Endodermal cell (in vitro differentiated cells): ENCODE measurements around the gene MUC13. TPM values are rescaled to one million over a fixed set of nuclear protein-coding genes. Genes with fewer than 3 reads are reported as not detected.

Experiments
- DNase-seq: peaks from one replicate; pipeline ENCODE4 v3.0.0-alpha.2; 2017
- H3K27ac ChIP-seq: 2 replicates; pipeline ENCODE4 v1.5.1; 2013; ENCODE audit warnings: mild to moderate bottlenecking, low read depth, low read length, moderate library complexity
- H3K27me3 ChIP-seq: 2 replicates; pipeline ENCODE4 v1.6.1; 2013; ENCODE audit warnings: mild to moderate bottlenecking, low read length, moderate library complexity; ENCODE audit not compliant: insufficient read depth, control insufficient read depth, poor library complexity, severe bottlenecking
- H3K36me3 ChIP-seq: 2 replicates; pipeline ENCODE4 v1.7.0; 2013; ENCODE audit warnings: mild to moderate bottlenecking, low read length, moderate library complexity; ENCODE audit not compliant: control insufficient read depth, insufficient read depth
- H3K4me1 ChIP-seq: one replicate; pipeline ENCODE4 v1.7.0; 2013; ENCODE audit warnings: low read length; ENCODE audit not compliant: control insufficient read depth, insufficient read depth
- H3K4me3 ChIP-seq: 2 replicates; pipeline ENCODE4 v1.5.1; 2013; ENCODE audit warnings: mild to moderate bottlenecking, low read length, moderate library complexity
- H3K9ac ChIP-seq: 2 replicates; pipeline ENCODE4 v1.6.1; 2013; ENCODE audit warnings: mild to moderate bottlenecking, low read length, moderate library complexity; ENCODE audit not compliant: poor library complexity, severe bottlenecking; ENCODE audit errors: extremely low read depth
- H3K9me3 ChIP-seq: 2 replicates; pipeline ENCODE4 v1.6.1; 2013; ENCODE audit warnings: mild to moderate bottlenecking, low read length, moderate library complexity; ENCODE audit not compliant: control insufficient read depth
- H3K27ac Mint-ChIP-seq: 2 replicates; pipeline ENCODE4 v1.8.0; 2020; ENCODE audit warnings: mixed read lengths
- H3K27me3 Mint-ChIP-seq: 2 replicates; pipeline ENCODE4 v1.8.0; 2021; ENCODE audit warnings: mild to moderate bottlenecking, mixed read lengths; ENCODE audit not compliant: insufficient read depth
- H3K36me3 Mint-ChIP-seq: 2 replicates; pipeline ENCODE4 v1.8.0; 2020; ENCODE audit warnings: low read depth, mixed read lengths
- H3K4me1 Mint-ChIP-seq: 2 replicates; pipeline ENCODE4 v1.8.0; 2020; ENCODE audit warnings: mixed read lengths
- H3K4me3 Mint-ChIP-seq: 2 replicates; pipeline ENCODE4 v1.8.0; 2020; ENCODE audit warnings: mild to moderate bottlenecking, moderate library complexity, mixed read lengths
- H3K9me3 Mint-ChIP-seq: 2 replicates; pipeline ENCODE4 v1.8.0; 2020; ENCODE audit warnings: mild to moderate bottlenecking, mixed read lengths
- CTCF ChIP-seq: fragments of 200-600 bp; sonication (generic); conservative IDR thresholded peaks from 2 replicates; pipeline ENCODE4 v1.5.0; 2021; ENCODE audit warnings: antibody characterized with exemption, mild to moderate bottlenecking
- WGBS, 2 experiments: methylation state at CpG; one replicate each; pipeline versions ENCODE4 v1.1.5 to v1.1.7; 2013; ENCODE audit warnings: missing lambda C conversion rate in 2 of 2, mixed read lengths in 1 of 2; ENCODE audit not compliant: insufficient coverage in 1 of 2, insufficient read length in 1 of 2; 5-methylcytosine and 5-hydroxymethylcytosine counted together
- total RNA-seq, 2 donors: library from RNA; stranded (reverse); fragmentation: NEBNext Ultra II Directional in 1 of 2; extraction: Animal tissue kit (Norgen Biotek cat#: 25700) in 1 of 2; gene quantifications; 2 replicates in 1 of 2; 3 replicates in 1 of 2; pipeline ENCODE4 v1.2.1, GENCODE V29; 2021

The MUC13 gene
- total RNA-seq, 2 donors from 2014 or later = 0.15 TPM; not detected in 1

- H3K27ac Mint-ChIP-seq = no peak overlapping the region
- H3K4me1 Mint-ChIP-seq = peaks cover 23% of the 10 kb centered on the region
- H3K27me3 Mint-ChIP-seq = no peaks in the 10 kb centered on the region
- no peak overlapping the region for H3K9ac ChIP-seq
- no peaks in the 10 kb centered on the region for H3K9me3 ChIP-seq
- no peaks in the 10 kb centered on the region for H3K4me1 ChIP-seq
- no peaks in the 10 kb centered on the region for H3K36me3 ChIP-seq
- H3K27ac ChIP-seq = no peak overlapping the region
- no peaks in the 10 kb centered on the region for H3K9me3 Mint-ChIP-seq
- H3K4me3 ChIP-seq = no peak overlapping the region
- WGBS, 2 experiments = 93 to 96% methylated on average over 2 to 6 of the region's 6 CpGs
- TF ChIP-seq CTCF = no peak
- no peak for DNase-seq
- H3K36me3 Mint-ChIP-seq = no peaks in the 10 kb centered on the region
- H3K27me3 ChIP-seq = no peaks in the 10 kb centered on the region
- no peak overlapping the region for H3K4me3 Mint-ChIP-seq
Observed at GRCh38 chr3:124904835-124905492, 29.6 kb downstream of the MUC13 start.

GRCh38 chr3:124903896-124904834, 30.4 kb downstream of the MUC13 start:
- Histone ChIP-seq H3K4me1 (no peaks in the 10 kb centered on the region), H3K36me3 (no peaks in the 10 kb centered on the region), H3K9me3 (no peaks in the 10 kb centered on the region), H3K27ac (no peak overlapping the region), H3K4me3 (no peak overlapping the region), H3K27me3 (no peaks in the 10 kb centered on the region), H3K9ac (no peak overlapping the region)
- no peak for TF ChIP-seq CTCF
- no peaks in the 10 kb centered on the region for H3K9me3 Mint-ChIP-seq
- no peaks in the 10 kb centered on the region for H3K36me3 Mint-ChIP-seq
- DNase-seq = no peak
- H3K27ac Mint-ChIP-seq = no peak overlapping the region
- WGBS, 2 experiments = 93 to 100% methylated on average over 1 of the region's 1 CpG
- H3K4me1 Mint-ChIP-seq = peaks cover 22% of the 10 kb centered on the region
- no peaks in the 10 kb centered on the region for H3K27me3 Mint-ChIP-seq
- H3K4me3 Mint-ChIP-seq = no peak overlapping the region

- Histone ChIP-seq H3K27ac (no peak overlapping the region), H3K27me3 (no peaks in the 10 kb centered on the region), H3K9me3 (no peaks in the 10 kb centered on the region), H3K9ac (no peak overlapping the region), H3K36me3 (no peaks in the 10 kb centered on the region), H3K4me1 (no peaks in the 10 kb centered on the region), H3K4me3 (no peak overlapping the region)
- no peaks in the 10 kb centered on the region for H3K27me3 Mint-ChIP-seq
- H3K27ac Mint-ChIP-seq = no peak overlapping the region
- WGBS, 2 experiments = 93% methylated on average over 1 of the region's 1 CpG; no CpG with 5 or more reads in 1 of the 2 experiments
- peaks cover 5% of the 10 kb centered on the region for H3K36me3 Mint-ChIP-seq
- H3K4me1 Mint-ChIP-seq = peaks cover 6% of the 10 kb centered on the region
- no peak overlapping the region for H3K4me3 Mint-ChIP-seq
- no peak for TF ChIP-seq CTCF
- H3K9me3 Mint-ChIP-seq = no peaks in the 10 kb centered on the region
- no peak for DNase-seq
Observed at GRCh38 chr3:124896824-124897526, 37.6 kb downstream of the MUC13 start.
